Measurements from ENCODE around the gene AKR7A3. TPM values are rescaled to one million over a fixed set of nuclear protein-coding genes. Genes with fewer than 3 reads are reported as not detected.

The AKR7A3 gene
- total and polyA plus RNA-seq, 10 of the 15 experiments (the other 5 are each of a cell fraction or from before 2014, with no cell fraction given) = 0.10 to 1.1 (median 0.25) TPM; not detected in 2

DNA sequence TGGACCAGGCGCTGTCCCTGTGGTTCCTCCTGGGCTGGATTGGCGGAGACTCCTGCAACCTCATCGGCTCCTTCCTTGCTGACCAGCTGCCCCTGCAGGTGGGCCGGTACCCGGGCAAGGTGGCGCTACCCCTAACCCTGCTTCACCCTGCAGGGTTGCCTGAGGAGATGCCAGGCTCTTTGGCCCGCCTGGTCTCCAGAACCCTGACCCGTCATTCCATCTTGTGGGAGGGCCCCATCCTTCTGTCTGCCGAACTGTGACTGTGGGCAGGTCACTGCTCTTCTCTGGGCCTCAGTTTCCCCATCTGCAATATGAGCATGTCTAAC lies 36.1 kb upstream of the AKR7A3 start:
- H3K9ac ChIP-seq (ENCODE audit: control insufficient read depth, insufficient read depth, low read length) = no peak overlapping the region
- no peaks in the 10 kb centered on the region for H3K4me1 ChIP-seq (ENCODE audit: control insufficient read depth, insufficient read depth, low read length)
- H3K9me3 ChIP-seq (replicated peaks; ENCODE audit: control insufficient read depth, insufficient read depth, low read length) = no peaks in the 10 kb centered on the region
- no peak overlapping the region for H3K4me2 ChIP-seq (ENCODE audit: control insufficient read depth, insufficient read depth)
- no peak for ATAC-seq
- H3K27me3 ChIP-seq (replicated peaks in 1 of 2; ENCODE audit: control insufficient read depth in 2 of 2, insufficient read depth in 2 of 2, low read length in 1 of 2) = no peaks in the 10 kb centered on the region
- no peaks in the 10 kb centered on the region for H4K20me1 ChIP-seq (ENCODE audit: control insufficient read depth, insufficient read depth)
- peaks cover 4 to 12% of the 10 kb centered on the region in 2 experiments; a peak in 3 of 4 replicates for H3K36me3 ChIP-seq (ENCODE audit: control insufficient read depth in 2 of 2, insufficient read depth in 2 of 2, low read length in 1 of 2)
- ChIA-PET SMC1A (ENCODE audit: uncharacterized antibody, unreplicated experiment) (no interaction called here), CTCF (no interaction called here), RAD21 (ENCODE audit: unreplicated experiment) (no interaction called here), POLR2A (no interaction called here)
- H3K4me3 ChIP-seq = no peak overlapping the region
- no peak for DNase-seq (ENCODE audit: low read depth, low spot score)
- H3K27ac ChIP-seq (ENCODE audit: control insufficient read depth, insufficient read depth) = no peak overlapping the region
- FAIRE-seq = no peak
- H3K79me2 ChIP-seq (ENCODE audit: control insufficient read depth, insufficient read depth, low read length) = no peaks in the 10 kb centered on the region
- in situ Hi-C loops (cut with MboI) (no loop called here), intact Hi-C loops (cut with micrococcal nuclease; ENCODE audit: unreplicated experiment) (no loop called here)
- 96% methylated on average over 9 of the region's 9 CpGs for WGBS (ENCODE audit: insufficient coverage, insufficient replicate concordance, low lambda C conversion rate, missing lambda C conversion rate)
- no TSS peak for BruUV-seq (replicated peaks)
- no peak overlapping the region for H2AFZ ChIP-seq (ENCODE audit: control insufficient read depth, low read depth, low read length)
- TF ChIP-seq RCOR1 (conservative IDR thresholded peaks at IDR 0.05; ENCODE audit: low read depth, low read length) (no peak), DPF2 (IDR thresholded peaks at IDR 0.05) (no peak), MEF2A (IDR thresholded peaks at IDR 0.05; ENCODE audit: insufficient read depth, low read depth, low read length) (no peak), CREB1 (IDR thresholded peaks at IDR 0.05; ENCODE audit: low read depth) (no peak), EZH2 (IDR thresholded peaks at IDR 0.05; ENCODE audit: borderline replicate concordance, control insufficient read depth, low read depth, low read length) (no peak), BHLHE40 (IDR thresholded peaks at IDR 0.05; ENCODE audit: borderline replicate concordance in 1 of 2, low read depth in 2 of 2, low read length in 1 of 2) (no peak), NR2C2 (IDR thresholded peaks at IDR 0.05; ENCODE audit: borderline replicate concordance, control insufficient read depth, insufficient read length, low read depth) (no peak)
- TF ChIP-seq, protein P1, sequence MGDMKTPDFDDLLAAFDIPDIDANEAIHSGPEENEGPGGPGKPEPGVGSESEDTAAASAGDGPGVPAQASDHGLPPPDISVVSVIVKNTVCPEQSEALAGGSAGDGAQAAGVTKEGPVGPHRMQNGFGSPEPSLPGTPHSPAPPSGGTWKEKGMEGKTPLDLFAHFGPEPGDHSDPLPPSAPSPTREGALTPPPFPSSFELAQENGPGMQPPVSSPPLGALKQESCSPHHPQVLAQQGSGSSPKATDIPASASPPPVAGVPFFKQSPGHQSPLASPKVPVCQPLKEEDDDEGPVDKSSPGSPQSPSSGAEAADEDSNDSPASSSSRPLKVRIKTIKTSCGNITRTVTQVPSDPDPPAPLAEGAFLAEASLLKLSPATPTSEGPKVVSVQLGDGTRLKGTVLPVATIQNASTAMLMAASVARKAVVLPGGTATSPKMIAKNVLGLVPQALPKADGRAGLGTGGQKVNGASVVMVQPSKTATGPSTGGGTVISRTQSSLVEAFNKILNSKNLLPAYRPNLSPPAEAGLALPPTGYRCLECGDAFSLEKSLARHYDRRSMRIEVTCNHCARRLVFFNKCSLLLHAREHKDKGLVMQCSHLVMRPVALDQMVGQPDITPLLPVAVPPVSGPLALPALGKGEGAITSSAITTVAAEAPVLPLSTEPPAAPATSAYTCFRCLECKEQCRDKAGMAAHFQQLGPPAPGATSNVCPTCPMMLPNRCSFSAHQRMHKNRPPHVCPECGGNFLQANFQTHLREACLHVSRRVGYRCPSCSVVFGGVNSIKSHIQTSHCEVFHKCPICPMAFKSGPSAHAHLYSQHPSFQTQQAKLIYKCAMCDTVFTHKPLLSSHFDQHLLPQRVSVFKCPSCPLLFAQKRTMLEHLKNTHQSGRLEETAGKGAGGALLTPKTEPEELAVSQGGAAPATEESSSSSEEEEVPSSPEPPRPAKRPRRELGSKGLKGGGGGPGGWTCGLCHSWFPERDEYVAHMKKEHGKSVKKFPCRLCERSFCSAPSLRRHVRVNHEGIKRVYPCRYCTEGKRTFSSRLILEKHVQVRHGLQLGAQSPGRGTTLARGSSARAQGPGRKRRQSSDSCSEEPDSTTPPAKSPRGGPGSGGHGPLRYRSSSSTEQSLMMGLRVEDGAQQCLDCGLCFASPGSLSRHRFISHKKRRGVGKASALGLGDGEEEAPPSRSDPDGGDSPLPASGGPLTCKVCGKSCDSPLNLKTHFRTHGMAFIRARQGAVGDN (IDR thresholded peaks at IDR 0.05) = no peak
- TF ChIP-seq, protein P2, sequence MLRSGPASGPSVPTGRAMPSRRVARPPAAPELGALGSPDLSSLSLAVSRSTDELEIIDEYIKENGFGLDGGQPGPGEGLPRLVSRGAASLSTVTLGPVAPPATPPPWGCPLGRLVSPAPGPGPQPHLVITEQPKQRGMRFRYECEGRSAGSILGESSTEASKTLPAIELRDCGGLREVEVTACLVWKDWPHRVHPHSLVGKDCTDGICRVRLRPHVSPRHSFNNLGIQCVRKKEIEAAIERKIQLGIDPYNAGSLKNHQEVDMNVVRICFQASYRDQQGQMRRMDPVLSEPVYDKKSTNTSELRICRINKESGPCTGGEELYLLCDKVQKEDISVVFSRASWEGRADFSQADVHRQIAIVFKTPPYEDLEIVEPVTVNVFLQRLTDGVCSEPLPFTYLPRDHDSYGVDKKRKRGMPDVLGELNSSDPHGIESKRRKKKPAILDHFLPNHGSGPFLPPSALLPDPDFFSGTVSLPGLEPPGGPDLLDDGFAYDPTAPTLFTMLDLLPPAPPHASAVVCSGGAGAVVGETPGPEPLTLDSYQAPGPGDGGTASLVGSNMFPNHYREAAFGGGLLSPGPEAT (IDR thresholded peaks at IDR 0.05; ENCODE audit: low read depth) = no peak
- TF ChIP-seq, protein P3, sequence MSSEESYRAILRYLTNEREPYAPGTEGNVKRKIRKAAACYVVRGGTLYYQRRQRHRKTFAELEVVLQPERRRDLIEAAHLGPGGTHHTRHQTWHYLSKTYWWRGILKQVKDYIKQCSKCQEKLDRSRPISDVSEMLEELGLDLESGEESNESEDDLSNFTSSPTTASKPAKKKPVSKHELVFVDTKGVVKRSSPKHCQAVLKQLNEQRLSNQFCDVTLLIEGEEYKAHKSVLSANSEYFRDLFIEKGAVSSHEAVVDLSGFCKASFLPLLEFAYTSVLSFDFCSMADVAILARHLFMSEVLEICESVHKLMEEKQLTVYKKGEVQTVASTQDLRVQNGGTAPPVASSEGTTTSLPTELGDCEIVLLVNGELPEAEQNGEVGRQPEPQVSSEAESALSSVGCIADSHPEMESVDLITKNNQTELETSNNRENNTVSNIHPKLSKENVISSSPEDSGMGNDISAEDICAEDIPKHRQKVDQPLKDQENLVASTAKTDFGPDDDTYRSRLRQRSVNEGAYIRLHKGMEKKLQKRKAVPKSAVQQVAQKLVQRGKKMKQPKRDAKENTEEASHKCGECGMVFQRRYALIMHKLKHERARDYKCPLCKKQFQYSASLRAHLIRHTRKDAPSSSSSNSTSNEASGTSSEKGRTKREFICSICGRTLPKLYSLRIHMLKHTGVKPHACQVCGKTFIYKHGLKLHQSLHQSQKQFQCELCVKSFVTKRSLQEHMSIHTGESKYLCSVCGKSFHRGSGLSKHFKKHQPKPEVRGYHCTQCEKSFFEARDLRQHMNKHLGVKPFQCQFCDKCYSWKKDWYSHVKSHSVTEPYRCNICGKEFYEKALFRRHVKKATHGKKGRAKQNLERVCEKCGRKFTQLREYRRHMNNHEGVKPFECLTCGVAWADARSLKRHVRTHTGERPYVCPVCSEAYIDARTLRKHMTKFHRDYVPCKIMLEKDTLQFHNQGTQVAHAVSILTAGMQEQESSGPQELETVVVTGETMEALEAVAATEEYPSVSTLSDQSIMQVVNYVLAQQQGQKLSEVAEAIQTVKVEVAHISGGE (CRISPR knock-in tag; IDR thresholded peaks at IDR 0.05) = no peak
- TF ChIP-seq, protein P4, sequence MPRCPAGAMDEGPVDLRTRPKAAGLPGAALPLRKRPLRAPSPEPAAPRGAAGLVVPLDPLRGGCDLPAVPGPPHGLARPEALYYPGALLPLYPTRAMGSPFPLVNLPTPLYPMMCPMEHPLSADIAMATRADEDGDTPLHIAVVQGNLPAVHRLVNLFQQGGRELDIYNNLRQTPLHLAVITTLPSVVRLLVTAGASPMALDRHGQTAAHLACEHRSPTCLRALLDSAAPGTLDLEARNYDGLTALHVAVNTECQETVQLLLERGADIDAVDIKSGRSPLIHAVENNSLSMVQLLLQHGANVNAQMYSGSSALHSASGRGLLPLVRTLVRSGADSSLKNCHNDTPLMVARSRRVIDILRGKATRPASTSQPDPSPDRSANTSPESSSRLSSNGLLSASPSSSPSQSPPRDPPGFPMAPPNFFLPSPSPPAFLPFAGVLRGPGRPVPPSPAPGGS (IDR thresholded peaks at IDR 0.05; ENCODE audit: borderline replicate concordance, insufficient read depth, low read depth, low read length, poor library complexity, severe bottlenecking) = no peak

Measured in GM12878 (cell line).